ENCODE measurements around the gene OR2T1. TPM values are rescaled to one million over a fixed set of nuclear protein-coding genes. Genes with fewer than 3 reads are reported as not detected.
"Not testable (repeated sequence)": the region's sequence is repeated elsewhere in the genome, so short reads cannot be mapped to it uniquely, and the experiment has no call there.

The OR2T1 gene
- total RNA-seq, 2 donors from 2014 or later, result not detected

DNA sequence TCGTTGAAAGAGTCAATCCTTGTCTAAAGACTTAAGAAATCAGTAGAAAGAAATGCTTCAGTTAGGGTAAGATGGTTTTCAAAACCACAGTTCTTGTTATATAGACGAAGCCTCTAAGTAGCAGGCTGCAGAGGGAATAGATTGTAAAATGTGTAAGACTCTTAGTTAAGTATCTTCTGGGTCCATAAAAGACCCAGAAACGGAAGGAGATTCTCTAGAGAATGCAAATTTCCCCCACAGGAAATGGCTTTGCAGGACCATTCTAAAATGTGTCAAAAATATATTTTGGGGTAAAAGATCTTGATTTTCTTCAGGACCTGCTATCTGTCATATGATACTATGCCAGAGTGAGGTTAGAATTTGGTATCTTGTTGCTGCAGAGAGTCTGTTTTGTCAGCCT lies 13.4 kb downstream of the OR2T1 start:
- ATAC-seq, result no peak
- peaks cover 10% of the 10 kb centered on the region for H3K4me1 Mint-ChIP-seq
- no peak for DNase-seq
- no peak overlapping the region for H3K27ac Mint-ChIP-seq
- no peak overlapping the region for H3K4me3 Mint-ChIP-seq
- no peaks in the 10 kb centered on the region for H3K36me3 Mint-ChIP-seq (ENCODE audit: low read depth)
- no peaks in the 10 kb centered on the region for H3K9me3 ChIP-seq (ENCODE audit: control insufficient read depth, low read length, poor library complexity, severe bottlenecking)
- H3K27me3 Mint-ChIP-seq, result no peaks in the 10 kb centered on the region

DNA sequence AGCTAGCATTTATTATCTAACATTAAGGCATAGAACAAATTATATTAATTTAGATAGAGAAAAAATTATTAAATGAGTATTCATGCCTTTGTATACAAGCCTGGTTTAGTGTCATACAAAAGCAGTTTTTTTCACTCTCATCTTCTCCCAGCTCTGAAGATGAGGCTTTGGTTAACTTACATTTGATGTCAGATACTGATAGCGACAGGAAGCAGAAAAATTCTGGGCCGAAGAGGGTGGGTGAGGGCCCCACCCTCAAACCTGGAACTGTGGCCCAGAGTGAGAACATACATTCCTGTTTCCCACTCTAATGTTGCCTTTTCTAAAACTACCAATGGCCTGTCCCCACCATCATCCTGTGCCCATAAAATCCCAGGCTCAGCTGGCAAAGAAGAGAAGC lies 15.0 kb downstream of the OR2T1 start:
- H3K27me3 Mint-ChIP-seq, result no peaks in the 10 kb centered on the region
- no peak for ATAC-seq
- peaks cover 10% of the 10 kb centered on the region for H3K4me1 Mint-ChIP-seq
- H3K4me3 Mint-ChIP-seq, result no peak overlapping the region
- no peak overlapping the region for H3K27ac Mint-ChIP-seq
- DNase-seq, result no peak
- no peaks in the 10 kb centered on the region for H3K9me3 ChIP-seq (ENCODE audit: control insufficient read depth, low read length, poor library complexity, severe bottlenecking)
- H3K36me3 Mint-ChIP-seq (ENCODE audit: low read depth), result no peaks in the 10 kb centered on the region

GRCh38 chr1:248421384-248421783 lies 18.5 kb downstream of the OR2T1 start:
- no peak overlapping the region for H3K27ac Mint-ChIP-seq
- H3K36me3 Mint-ChIP-seq (ENCODE audit: low read depth), result no peaks in the 10 kb centered on the region
- no peak for DNase-seq
- no peak for ATAC-seq
- no peaks in the 10 kb centered on the region for H3K9me3 ChIP-seq (ENCODE audit: control insufficient read depth, low read length, poor library complexity, severe bottlenecking)
- no peak overlapping the region for H3K4me3 Mint-ChIP-seq
- no peaks in the 10 kb centered on the region for H3K27me3 Mint-ChIP-seq
- H3K4me1 Mint-ChIP-seq, result peaks cover 2% of the 10 kb centered on the region

GRCh38 chr1:248427526-248428191 lies 24.8 kb downstream of the OR2T1 start:
- not testable (repeated sequence) for H3K27ac Mint-ChIP-seq; ATAC-seq; H3K4me3 Mint-ChIP-seq; H3K27me3 Mint-ChIP-seq; H3K4me1 Mint-ChIP-seq; DNase-seq; H3K36me3 Mint-ChIP-seq (ENCODE audit: low read depth); H3K9me3 ChIP-seq (ENCODE audit: control insufficient read depth, low read length, poor library complexity, severe bottlenecking)

DNA sequence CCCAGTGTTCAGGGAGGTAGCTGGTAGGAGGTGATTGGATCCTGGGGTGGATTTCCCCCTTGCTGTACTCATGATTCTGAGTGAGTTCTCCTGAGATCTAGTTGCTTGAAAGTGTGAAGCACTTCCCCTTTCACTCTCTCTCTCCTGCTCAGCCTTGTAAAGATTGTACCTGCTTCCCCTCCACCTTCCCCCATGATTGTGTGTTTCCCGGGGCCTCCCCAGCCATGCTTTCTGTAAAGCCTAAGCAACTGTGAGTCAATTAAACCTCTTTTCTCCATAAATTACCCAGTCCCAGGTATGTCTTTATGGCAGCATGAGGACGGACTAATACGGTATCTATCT lies 25.3 kb downstream of the OR2T1 start:
- H3K36me3 Mint-ChIP-seq (ENCODE audit: low read depth); H3K4me3 Mint-ChIP-seq; H3K27me3 Mint-ChIP-seq; DNase-seq; H3K9me3 ChIP-seq (ENCODE audit: control insufficient read depth, low read length, poor library complexity, severe bottlenecking); H3K4me1 Mint-ChIP-seq; H3K27ac Mint-ChIP-seq: not testable (repeated sequence)
- ATAC-seq, result peak; percentile 53

DNA sequence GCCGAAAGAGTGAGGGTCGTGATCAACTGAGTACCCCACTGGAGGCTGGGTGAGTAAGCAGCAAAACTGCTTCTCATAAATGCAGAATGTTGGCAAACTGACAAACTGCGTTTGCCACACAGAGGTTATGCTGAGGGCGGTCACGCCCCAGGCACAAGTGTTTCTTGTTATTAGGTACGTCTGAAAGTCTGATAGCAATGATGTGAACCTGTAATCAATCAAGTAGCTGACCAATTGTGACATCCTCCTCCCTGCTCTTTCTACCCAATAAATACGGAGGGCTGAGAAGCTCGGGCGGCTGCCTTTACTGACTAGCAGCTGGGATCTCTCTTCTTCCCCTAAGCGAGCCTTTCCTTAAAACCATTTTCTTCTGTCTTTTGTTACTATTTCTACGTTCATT lies 28.8 kb downstream of the OR2T1 start:
- H3K27me3 Mint-ChIP-seq; H3K36me3 Mint-ChIP-seq (ENCODE audit: low read depth); H3K4me3 Mint-ChIP-seq; H3K9me3 ChIP-seq (ENCODE audit: control insufficient read depth, low read length, poor library complexity, severe bottlenecking); H3K4me1 Mint-ChIP-seq; H3K27ac Mint-ChIP-seq; ATAC-seq; DNase-seq: not testable (repeated sequence)

DNA sequence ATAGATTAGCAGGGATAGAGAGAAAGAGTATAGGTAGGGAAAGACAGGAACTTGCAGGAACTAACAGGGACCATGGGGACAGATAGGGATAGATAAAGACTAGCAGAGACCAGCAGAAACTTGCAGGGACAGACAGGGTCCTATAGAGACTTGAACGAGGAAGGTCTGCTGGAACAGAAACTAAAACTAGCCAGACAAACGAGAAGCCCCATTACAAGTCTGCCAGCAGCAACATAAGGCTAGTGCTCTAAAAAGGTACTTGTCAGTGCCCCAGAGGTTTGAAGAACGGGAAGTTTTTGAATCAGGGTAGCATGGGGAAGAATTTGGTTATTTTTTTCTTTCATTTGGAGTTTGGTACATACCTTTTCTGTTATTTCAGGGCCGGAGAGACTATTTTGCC lies 29.4 kb downstream of the OR2T1 start:
- not testable (repeated sequence) for H3K27ac Mint-ChIP-seq, H3K27me3 Mint-ChIP-seq, ATAC-seq

GRCh38 chr1:248433811-248434415 lies 31.1 kb downstream of the OR2T1 start:
- not testable (repeated sequence) for H3K27me3 Mint-ChIP-seq; ATAC-seq; H3K9me3 ChIP-seq (ENCODE audit: control insufficient read depth, low read length, poor library complexity, severe bottlenecking); H3K27ac Mint-ChIP-seq; DNase-seq; H3K4me3 Mint-ChIP-seq; H3K4me1 Mint-ChIP-seq; H3K36me3 Mint-ChIP-seq (ENCODE audit: low read depth)

More for the DNA sequence above, 29.4 kb downstream of the OR2T1 start:
- not testable (repeated sequence) for H3K9me3 ChIP-seq (ENCODE audit: control insufficient read depth, low read length, poor library complexity, severe bottlenecking); H3K36me3 Mint-ChIP-seq (ENCODE audit: low read depth); DNase-seq; H3K4me1 Mint-ChIP-seq; H3K4me3 Mint-ChIP-seq

GRCh38 chr1:248434913-248435312 lies 32.1 kb downstream of the OR2T1 start:
- H3K27ac Mint-ChIP-seq; H3K4me3 Mint-ChIP-seq; ATAC-seq; H3K9me3 ChIP-seq (ENCODE audit: control insufficient read depth, low read length, poor library complexity, severe bottlenecking); DNase-seq; H3K27me3 Mint-ChIP-seq; H3K36me3 Mint-ChIP-seq (ENCODE audit: low read depth); H3K4me1 Mint-ChIP-seq: not testable (repeated sequence)

- H3K36me3 Mint-ChIP-seq (ENCODE audit: low read depth); H3K9me3 ChIP-seq (ENCODE audit: control insufficient read depth, low read length, poor library complexity, severe bottlenecking); H3K4me1 Mint-ChIP-seq; DNase-seq; H3K27ac Mint-ChIP-seq; H3K4me3 Mint-ChIP-seq; ATAC-seq; H3K27me3 Mint-ChIP-seq: not testable (repeated sequence)
These were observed 33.5 kb downstream of the OR2T1 start for GRCh38 chr1:248436303-248436702.

DNA sequence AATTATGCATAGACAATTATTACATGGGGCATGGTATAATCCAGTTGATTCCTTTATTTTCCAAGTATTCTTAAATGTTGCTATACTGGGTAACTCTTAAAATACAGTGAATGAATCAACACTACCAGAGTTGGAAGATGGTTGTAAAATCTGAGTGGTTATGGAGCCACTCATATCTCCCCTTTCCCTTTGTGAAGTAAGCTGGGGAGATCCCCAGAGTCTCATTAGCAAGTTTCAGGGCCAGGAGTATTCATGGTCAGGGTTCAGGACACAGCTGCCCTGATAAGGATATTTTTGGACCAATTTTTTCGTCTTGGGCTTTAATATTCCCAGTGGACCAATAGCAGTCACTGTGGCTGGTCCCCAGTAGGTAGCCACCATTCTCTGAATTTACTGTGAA lies 35.8 kb downstream of the OR2T1 start:
- not testable (repeated sequence) for H3K36me3 Mint-ChIP-seq (ENCODE audit: low read depth); DNase-seq; H3K9me3 ChIP-seq (ENCODE audit: control insufficient read depth, low read length, poor library complexity, severe bottlenecking); H3K27me3 Mint-ChIP-seq; H3K27ac Mint-ChIP-seq; H3K4me1 Mint-ChIP-seq; ATAC-seq; H3K4me3 Mint-ChIP-seq

GRCh38 chr1:248439283-248439682 lies 36.4 kb downstream of the OR2T1 start:
- ATAC-seq; H3K27me3 Mint-ChIP-seq; H3K36me3 Mint-ChIP-seq (ENCODE audit: low read depth); H3K9me3 ChIP-seq (ENCODE audit: control insufficient read depth, low read length, poor library complexity, severe bottlenecking); H3K27ac Mint-ChIP-seq; H3K4me1 Mint-ChIP-seq; DNase-seq; H3K4me3 Mint-ChIP-seq: not testable (repeated sequence)

DNA sequence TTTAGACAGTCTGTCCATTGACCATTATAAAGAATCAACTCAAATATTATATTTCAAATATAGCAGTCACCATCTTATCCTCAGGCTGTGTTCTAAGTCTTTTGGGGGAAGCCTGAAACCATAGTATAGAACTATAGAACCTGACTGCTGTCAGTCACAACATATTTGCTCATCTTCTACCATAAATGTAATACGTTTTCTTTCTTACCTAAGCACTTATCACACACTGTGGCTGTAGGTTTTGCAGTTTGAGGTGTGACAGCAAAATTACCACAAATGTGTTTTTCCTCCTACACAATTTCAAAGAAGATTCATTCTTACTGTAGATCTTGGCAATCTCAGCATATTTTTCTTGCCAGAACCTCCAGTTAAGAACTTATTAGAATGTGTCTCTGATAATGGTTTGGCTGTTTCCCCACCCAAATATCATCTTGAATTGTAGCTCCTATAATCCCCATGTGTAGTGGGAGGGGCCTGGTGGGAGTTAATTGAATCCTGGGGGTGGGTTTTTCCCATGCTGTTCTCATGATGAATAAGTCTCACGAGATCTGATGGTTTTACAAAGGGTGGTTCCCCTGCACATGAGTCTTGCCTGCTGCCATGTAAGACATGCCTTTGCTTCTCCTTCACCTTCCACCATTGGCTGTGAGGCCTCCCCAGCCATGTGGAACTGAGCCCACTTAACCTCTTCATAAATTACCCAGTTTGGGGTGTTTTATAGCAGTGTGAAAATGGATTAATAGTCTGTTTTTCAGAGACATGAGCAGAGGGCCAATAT lies 39.8 kb downstream of the OR2T1 start:
- not testable (repeated sequence) for H3K4me3 Mint-ChIP-seq; H3K27ac Mint-ChIP-seq; H3K9me3 ChIP-seq (ENCODE audit: control insufficient read depth, low read length, poor library complexity, severe bottlenecking); H3K36me3 Mint-ChIP-seq (ENCODE audit: low read depth); DNase-seq; H3K4me1 Mint-ChIP-seq; H3K27me3 Mint-ChIP-seq; ATAC-seq

DNA sequence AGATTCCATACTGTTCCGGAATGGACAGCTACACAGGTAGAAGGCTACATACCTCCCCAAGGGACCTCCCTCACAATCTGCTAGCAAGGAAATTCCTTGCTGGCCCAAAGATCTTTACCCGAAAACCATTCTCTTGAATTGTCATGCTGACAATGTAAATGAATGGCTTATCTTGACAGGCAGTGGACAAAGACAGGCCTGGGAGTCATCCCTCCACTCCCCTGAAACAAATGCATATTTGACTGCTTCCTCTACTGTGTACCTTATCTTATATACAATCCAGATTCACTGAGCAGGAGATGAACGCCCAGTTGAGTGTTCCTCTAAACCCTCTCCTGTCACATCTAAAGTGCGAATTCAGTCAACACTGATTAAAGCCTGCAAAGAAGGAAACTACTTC lies 41.8 kb downstream of the OR2T1 start:
- H3K27me3 Mint-ChIP-seq; H3K36me3 Mint-ChIP-seq (ENCODE audit: low read depth); H3K27ac Mint-ChIP-seq; ATAC-seq; H3K9me3 ChIP-seq (ENCODE audit: control insufficient read depth, low read length, poor library complexity, severe bottlenecking); H3K4me3 Mint-ChIP-seq; H3K4me1 Mint-ChIP-seq; DNase-seq: not testable (repeated sequence)
